Amygdala (tissue), 56 donors: ENCODE data around the gene NSMCE1.
"Not testable (repeated sequence)": the region's sequence is repeated elsewhere in the genome, so short reads cannot be mapped to it uniquely, and the experiment has no call there.

Experiments
- DNase-seq, 56 donors: peaks; one replicate each; lab custom pipeline; 2025; lab: John Stamatoyannopoulos, UW

Gene NSMCE1

GRCh38 chr16:27303256-27304100 lies 34.9 kb upstream of the NSMCE1 start:
- DNase-seq, result no peak

GRCh38 chr16:27302126-27302525 lies 33.6 kb upstream of the NSMCE1 start:
- no peak for DNase-seq

GRCh38 chr16:27301236-27301861 lies 32.8 kb upstream of the NSMCE1 start:
- DNase-seq, result no peak

- no peak for DNase-seq
Observed at GRCh38 chr16:27298132-27298531, 29.6 kb upstream of the NSMCE1 start.

GRCh38 chr16:27293343-27293742 lies 24.8 kb upstream of the NSMCE1 start:
- DNase-seq, result no peak

GRCh38 chr16:27291722-27292240 lies 23.2 kb upstream of the NSMCE1 start:
- DNase-seq, result no peak

- no peak for DNase-seq
Observed at GRCh38 chr16:27291106-27291505, 22.5 kb upstream of the NSMCE1 start.

GRCh38 chr16:27290562-27290961 lies 22.0 kb upstream of the NSMCE1 start:
- no peak for DNase-seq

GRCh38 chr16:27289669-27290068 lies 21.1 kb upstream of the NSMCE1 start:
- DNase-seq, result no peak

- DNase-seq, result not testable (repeated sequence)
Observed at GRCh38 chr16:27288313-27288712, 19.7 kb upstream of the NSMCE1 start.

GRCh38 chr16:27287887-27288286 lies 19.3 kb upstream of the NSMCE1 start:
- no peak for DNase-seq

GRCh38 chr16:27287051-27287811 lies 18.7 kb upstream of the NSMCE1 start:
- DNase-seq, result no peak

GRCh38 chr16:27286451-27286850 lies 17.9 kb upstream of the NSMCE1 start:
- peak in 5 of 56 donors; percentile 2 to 37 (median 5) for DNase-seq

- DNase-seq, result peak in 15 of 56 donors; percentile 1 to 64 (median 12)
Observed at GRCh38 chr16:27285676-27286196, 17.2 kb upstream of the NSMCE1 start.

GRCh38 chr16:27284865-27285675 lies 16.5 kb upstream of the NSMCE1 start:
- DNase-seq, result peak in 2 of 56 donors; percentile 2 to 5

- no peak for DNase-seq
Observed at GRCh38 chr16:27281243-27281642, 12.7 kb upstream of the NSMCE1 start.

- no peak for DNase-seq
Observed at GRCh38 chr16:27275394-27275793, 6.8 kb upstream of the NSMCE1 start.

- not testable (repeated sequence) for DNase-seq
Observed at GRCh38 chr16:27274424-27274874, 5.9 kb upstream of the NSMCE1 start.

GRCh38 chr16:27273670-27274423 lies 5.3 kb upstream of the NSMCE1 start:
- DNase-seq, result no peak
